Lower leg skin (tissue), 3 donors: ENCODE results near the gene DBF4B.

Source experiments
- CTCF ChIP-seq, 3 donors: fragments of 450-650 bp; IDR thresholded peaks; one replicate each; pipeline ENCODE4 v1.5.1; 2016; ENCODE audit warnings: antibody characterized with exemption in 3 of 3, mild to moderate bottlenecking in 3 of 3, moderate library complexity in 2 of 3
- POLR2A ChIP-seq, 2 donors: fragments of 450-650 bp; IDR thresholded peaks; one replicate each; pipeline ENCODE4 v1.6.1; 2016 to 2017; ENCODE audit warnings: antibody characterized with exemption in 2 of 2, mild to moderate bottlenecking in 1 of 2, moderate library complexity in 1 of 2

- no peak for TF ChIP-seq CTCF (IDR thresholded peaks at IDR 0.05)
- TF ChIP-seq POLR2A (IDR thresholded peaks at IDR 0.05): no peak
Measured at GRCh38 chr17:44734272-44734671, 25.8 kb downstream of the DBF4B start.
